Natural killer cell treated with Interleukin-12 subunit alpha and Interleukin-12 subunit beta and Interleukin-15 and Interleukin-18, amount 100 ng/mL, for 72 hours (primary cell): Measurements from ENCODE around the gene DPH3. TPM values are rescaled to one million over a fixed set of nuclear protein-coding genes. Genes with fewer than 3 reads are reported as not detected.
A peak's percentile ranks its signal among the peaks of the same experiment; 100 is the strongest.

Experiments used
- ATAC-seq, 2 donors: fragments of 150-1000 bp; cut with Tn5 transposase in 1 of 2; sonication (Bioruptor Pico), chemical (Tn5 transposase) in 1 of 2; 2 replicates each; pipeline ENCODE4 v1.10.0; 2021
- DNase-seq: peaks from one replicate; pipeline ENCODE4 v3.0.0; 2022; ENCODE audit warnings: low spot score
- H3K27ac Mint-ChIP-seq, 2 donors: 1 replicate in 1 of 2; 2 replicates in 1 of 2; pipeline ENCODE4 v1.8.0; 2022; ENCODE audit warnings: mixed read lengths in 2 of 2, mild to moderate bottlenecking in 1 of 2, moderate library complexity in 1 of 2
- H3K27me3 Mint-ChIP-seq, 2 donors: 1 replicate in 1 of 2; 2 replicates in 1 of 2; pipeline ENCODE4 v1.8.0; 2022; ENCODE audit warnings: mixed read lengths in 2 of 2
- H3K36me3 Mint-ChIP-seq: one replicate; pipeline ENCODE4 v1.8.0; 2022; ENCODE audit warnings: mixed read lengths
- H3K4me1 Mint-ChIP-seq, 2 donors: 1 replicate in 1 of 2; 2 replicates in 1 of 2; pipeline ENCODE4 v1.8.0; 2022; ENCODE audit warnings: low read depth in 2 of 2, mixed read lengths in 2 of 2, mild to moderate bottlenecking in 1 of 2
- H3K4me3 Mint-ChIP-seq: one replicate; pipeline ENCODE4 v1.8.0; 2022; ENCODE audit warnings: mixed read lengths
- H3K9me3 Mint-ChIP-seq: 2 replicates; pipeline ENCODE4 v1.8.0; 2022; ENCODE audit warnings: mixed read lengths
- total RNA-seq, 2 donors: library from RNA; stranded (reverse); gene quantifications; one replicate each; pipeline ENCODE4 v1.2.3, GENCODE V29; 2022

The DPH3 gene
- total RNA-seq, 2 donors from 2014 or later, result 24.4 to 25.7 TPM

DNA sequence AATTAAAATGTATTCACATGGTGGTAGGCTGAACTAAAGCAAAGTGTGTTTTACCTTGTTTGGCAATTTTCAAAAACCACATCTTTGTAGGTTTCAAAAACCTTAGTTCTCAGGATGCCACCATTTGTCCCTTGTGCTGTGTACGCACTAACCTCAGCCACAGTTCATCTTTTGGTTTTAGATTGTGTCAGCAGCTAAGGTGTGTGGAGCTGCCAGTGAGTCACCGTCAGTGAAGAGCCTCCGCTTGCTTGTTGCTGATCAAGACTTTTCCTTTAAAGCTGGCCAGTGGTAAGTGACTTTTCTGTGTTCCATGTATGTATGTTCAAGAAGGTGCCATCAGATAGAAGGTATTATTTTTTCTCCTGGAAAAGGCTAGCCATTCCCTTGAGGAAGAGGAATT, 21.4 kb upstream of the DPH3 start:
- ATAC-seq (peak; percentile 95 to 96), DNase-seq (peak; percentile 77)
- Mint-ChIP-seq H3K4me1 (peaks cover 60 to 72% of the 10 kb centered on the region in 2 donors), H3K27me3 (no peaks in the 10 kb centered on the region), H3K9me3 (no peaks in the 10 kb centered on the region), H3K4me3 (peak overlapping the region; percentile 85), H3K36me3 (peaks cover 23% of the 10 kb centered on the region), H3K27ac (peak overlapping the region; percentile 89 to 90)

- Mint-ChIP-seq H3K4me3 (peak overlapping the region; percentile 53), H3K36me3 (peaks cover 23% of the 10 kb centered on the region), H3K9me3 (no peaks in the 10 kb centered on the region), H3K27ac (peak overlapping the region; percentile 89 to 90), H3K27me3 (no peaks in the 10 kb centered on the region), H3K4me1 (peaks cover 46 to 57% of the 10 kb centered on the region in 2 donors)
- ATAC-seq (no peak), DNase-seq (no peak)
Measured at GRCh38 chr3:16284633-16285032, 19.9 kb upstream of the DPH3 start.

DNA sequence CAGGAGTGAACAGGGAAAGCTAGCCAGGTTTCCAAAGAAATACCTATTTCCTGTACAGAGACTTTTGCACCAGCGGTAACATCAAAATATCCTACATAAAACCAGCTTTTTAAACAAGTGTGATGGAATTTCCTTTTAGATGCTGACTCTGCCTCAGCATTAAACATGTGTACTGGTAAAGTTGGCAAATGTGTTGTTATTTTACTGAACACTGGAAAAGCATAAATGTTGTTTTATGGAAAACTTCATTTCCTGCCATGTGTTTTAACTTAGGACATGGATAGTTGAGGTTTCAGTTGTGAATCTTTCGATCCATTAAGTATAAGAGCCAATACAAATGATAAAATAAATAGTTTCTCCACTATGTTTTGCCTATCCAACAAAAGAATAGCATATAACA, 15.9 kb upstream of the DPH3 start:
- no peak for ATAC-seq

GRCh38 chr3:16279010-16279801, 14.5 kb upstream of the DPH3 start:
- H3K9me3 Mint-ChIP-seq, result no peaks in the 10 kb centered on the region
- H3K27ac Mint-ChIP-seq, result no peak overlapping the region
- no peak overlapping the region for H3K4me3 Mint-ChIP-seq
- H3K27me3 Mint-ChIP-seq, result no peaks in the 10 kb centered on the region
- H3K4me1 Mint-ChIP-seq, result peaks cover 4 to 5% of the 10 kb centered on the region in 2 donors
- no peak for DNase-seq
- no peak for ATAC-seq
- H3K36me3 Mint-ChIP-seq, result peaks cover 22% of the 10 kb centered on the region

More for the DNA sequence above, 15.9 kb upstream of the DPH3 start:
- Mint-ChIP-seq H3K9me3 (no peaks in the 10 kb centered on the region), H3K27me3 (no peaks in the 10 kb centered on the region), H3K4me3 (no peak overlapping the region), H3K4me1 (peaks cover 12 to 17% of the 10 kb centered on the region in 2 donors), H3K36me3 (peaks cover 28% of the 10 kb centered on the region), H3K27ac (no peak overlapping the region)
- DNase-seq, result no peak

- no peaks in the 10 kb centered on the region for H3K4me1 Mint-ChIP-seq
- H3K4me3 Mint-ChIP-seq, result no peak overlapping the region
- H3K27me3 Mint-ChIP-seq, result no peaks in the 10 kb centered on the region
Measured at GRCh38 chr3:16277471-16277870, 12.7 kb upstream of the DPH3 start.

DNA sequence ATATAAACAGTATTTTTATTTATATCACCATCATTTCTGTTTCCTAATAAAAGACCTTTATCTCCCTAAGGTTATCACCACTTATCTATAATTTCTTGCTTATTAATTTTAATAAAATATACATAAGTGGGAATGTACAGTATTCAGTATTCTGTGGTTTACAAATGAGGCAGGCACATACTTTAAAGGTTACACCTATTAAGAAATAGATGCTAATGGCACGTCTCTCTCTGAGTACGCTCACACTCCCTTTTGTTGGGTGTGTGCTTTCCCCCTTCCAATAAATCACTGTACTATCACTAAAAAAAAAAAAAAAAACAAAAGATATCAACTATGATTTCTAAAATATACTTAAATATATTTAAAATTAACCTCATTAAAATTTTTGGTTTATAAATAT, 9.1 kb upstream of the DPH3 start:
- ATAC-seq (no peak), DNase-seq (no peak)
- H3K27ac Mint-ChIP-seq, result no peak overlapping the region
- H3K4me3 Mint-ChIP-seq, result no peak overlapping the region
- peaks cover 12% of the 10 kb centered on the region for H3K36me3 Mint-ChIP-seq
- no peaks in the 10 kb centered on the region for H3K9me3 Mint-ChIP-seq
- no peaks in the 10 kb centered on the region for H3K27me3 Mint-ChIP-seq
- no peaks in the 10 kb centered on the region for H3K4me1 Mint-ChIP-seq

More at GRCh38 chr3:16277471-16277870, 12.7 kb upstream of the DPH3 start:
- H3K9me3 Mint-ChIP-seq, result no peaks in the 10 kb centered on the region
- ATAC-seq, result no peak
- H3K27ac Mint-ChIP-seq, result peak overlapping the region in 1 of 2 donors; percentile 19
- H3K36me3 Mint-ChIP-seq, result peaks cover 10% of the 10 kb centered on the region
- no peak for DNase-seq

DNA sequence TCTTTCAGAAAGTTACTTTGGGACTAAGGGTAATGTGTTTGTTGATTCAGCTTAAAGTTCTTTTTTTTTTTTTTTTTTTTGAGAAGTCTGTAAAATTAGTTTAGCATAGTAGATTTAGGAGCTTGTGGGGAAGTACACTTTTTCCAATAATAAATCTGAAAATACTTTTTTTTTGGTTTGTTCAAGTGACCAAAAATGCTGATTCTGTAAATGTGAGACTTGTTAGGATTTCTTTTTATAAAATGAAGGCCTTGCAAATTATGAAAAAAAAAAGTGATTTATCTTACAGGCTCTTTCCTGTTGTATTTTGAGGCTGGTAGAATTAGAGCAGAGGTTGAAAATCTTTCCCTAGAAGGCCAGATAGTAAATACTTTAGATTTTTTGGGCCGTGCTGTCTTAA, 7.8 kb upstream of the DPH3 start:
- Mint-ChIP-seq H3K9me3 (no peaks in the 10 kb centered on the region), H3K4me1 (no peaks in the 10 kb centered on the region), H3K27me3 (no peaks in the 10 kb centered on the region), H3K4me3 (no peak overlapping the region), H3K27ac (no peak overlapping the region), H3K36me3 (peaks cover 10% of the 10 kb centered on the region)
- DNase-seq, result no peak
- no peak for ATAC-seq

- Mint-ChIP-seq H3K27ac (no peak overlapping the region), H3K4me3 (no peak overlapping the region), H3K27me3 (no peaks in the 10 kb centered on the region), H3K36me3 (peaks cover 7% of the 10 kb centered on the region), H3K4me1 (peaks cover 8 to 10% of the 10 kb centered on the region in 2 donors), H3K9me3 (no peaks in the 10 kb centered on the region)
- no peak for ATAC-seq
- DNase-seq, result no peak
Measured at GRCh38 chr3:16270855-16271254, 6.1 kb upstream of the DPH3 start.

GRCh38 chr3:16266714-16267113, 2.0 kb upstream of the DPH3 start:
- ATAC-seq, result no peak
- H3K4me1 Mint-ChIP-seq, result peaks cover 21 to 22% of the 10 kb centered on the region in 2 donors

DNA sequence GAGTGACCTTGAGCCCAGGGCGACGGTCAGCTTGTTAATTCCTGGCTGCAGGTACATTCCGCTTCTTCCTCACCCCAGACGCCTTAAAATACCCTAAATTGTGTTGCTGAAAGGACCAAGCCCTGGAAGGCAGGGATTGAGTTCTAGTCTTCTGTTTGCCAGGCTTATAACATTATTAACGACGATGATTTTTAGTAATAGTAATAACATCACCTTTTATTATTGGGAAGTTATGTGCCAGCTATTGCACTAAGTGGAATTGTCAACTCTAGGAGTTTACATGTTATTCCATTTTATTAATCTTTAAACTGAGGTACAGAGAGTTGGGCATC, 678 bp upstream of the DPH3 start:
- no peaks in the 10 kb centered on the region for H3K27me3 Mint-ChIP-seq
- peaks cover 21 to 22% of the 10 kb centered on the region in 2 donors for H3K4me1 Mint-ChIP-seq
- H3K4me3 Mint-ChIP-seq, result peak overlapping the region; percentile 95
- DNase-seq (no peak), ATAC-seq (no peak)
- no peaks in the 10 kb centered on the region for H3K36me3 Mint-ChIP-seq
- H3K27ac Mint-ChIP-seq, result peak overlapping the region; percentile 89 to 98
- no peaks in the 10 kb centered on the region for H3K9me3 Mint-ChIP-seq

More at GRCh38 chr3:16266714-16267113, 2.0 kb upstream of the DPH3 start:
- peak overlapping the region; percentile 52 for H3K4me3 Mint-ChIP-seq
- no peaks in the 10 kb centered on the region for H3K9me3 Mint-ChIP-seq
- H3K27me3 Mint-ChIP-seq, result no peaks in the 10 kb centered on the region
- DNase-seq, result no peak
- peak overlapping the region in 1 of 2 donors; percentile 22 for H3K27ac Mint-ChIP-seq
- H3K36me3 Mint-ChIP-seq, result peaks cover 1% of the 10 kb centered on the region

DNA sequence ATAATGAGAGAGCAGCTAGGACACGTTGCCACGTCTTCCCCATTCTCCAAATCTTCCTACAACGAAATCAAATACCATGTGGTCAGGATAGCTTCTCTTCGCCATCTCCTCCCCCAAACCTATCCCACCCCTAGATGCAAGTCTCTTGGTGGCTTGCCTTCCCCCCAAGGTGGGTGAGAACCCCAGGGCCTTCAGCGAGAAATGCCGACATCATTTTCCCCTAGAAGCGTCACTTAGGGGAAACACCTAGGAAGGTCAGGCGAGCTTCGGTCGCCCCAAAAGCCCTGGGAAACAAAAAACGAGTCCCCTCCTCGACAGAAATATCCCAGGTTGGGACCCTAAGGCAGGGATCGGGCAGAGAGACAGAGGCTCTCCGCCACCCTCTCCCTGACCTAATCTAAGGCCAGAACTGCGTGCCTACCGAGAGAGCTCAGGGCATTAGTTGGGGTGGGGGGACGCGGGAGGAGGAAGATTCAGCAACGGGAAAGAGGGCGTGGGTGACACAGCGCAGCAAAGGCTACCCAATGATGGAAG, 502 bp downstream of the DPH3 start:
- no peaks in the 10 kb centered on the region for H3K9me3 Mint-ChIP-seq
- peak overlapping the region; percentile 89 to 98 for H3K27ac Mint-ChIP-seq
- H3K4me1 Mint-ChIP-seq, result peaks cover 21 to 26% of the 10 kb centered on the region in 2 donors
- no peaks in the 10 kb centered on the region for H3K27me3 Mint-ChIP-seq
- DNase-seq (no peak), ATAC-seq (peak in 1 of 2 donors; percentile 85)
- peaks cover 7% of the 10 kb centered on the region for H3K36me3 Mint-ChIP-seq
- peak overlapping the region; percentile 95 for H3K4me3 Mint-ChIP-seq

- Mint-ChIP-seq H3K27ac (no peak overlapping the region), H3K4me1 (peaks cover 19 to 22% of the 10 kb centered on the region in 2 donors), H3K27me3 (no peaks in the 10 kb centered on the region), H3K9me3 (no peaks in the 10 kb centered on the region), H3K36me3 (peaks cover 9% of the 10 kb centered on the region), H3K4me3 (no peak overlapping the region)
- ATAC-seq (no peak), DNase-seq (no peak)
Measured at GRCh38 chr3:16262174-16262573, 2.6 kb downstream of the DPH3 start.

- DNase-seq (no peak), ATAC-seq (no peak)
- no peaks in the 10 kb centered on the region for H3K27me3 Mint-ChIP-seq
- peaks cover 12 to 16% of the 10 kb centered on the region in 2 donors for H3K4me1 Mint-ChIP-seq
- H3K4me3 Mint-ChIP-seq, result no peak overlapping the region
- H3K27ac Mint-ChIP-seq, result no peak overlapping the region
- H3K36me3 Mint-ChIP-seq, result peaks cover 12% of the 10 kb centered on the region
- no peaks in the 10 kb centered on the region for H3K9me3 Mint-ChIP-seq
Measured at GRCh38 chr3:16260046-16260445, 4.7 kb downstream of the DPH3 start.

- H3K27ac Mint-ChIP-seq, result no peak overlapping the region
- DNase-seq, result no peak
- no peaks in the 10 kb centered on the region for H3K27me3 Mint-ChIP-seq
- peaks cover 9 to 23% of the 10 kb centered on the region in 2 donors for H3K4me1 Mint-ChIP-seq
- no peak for ATAC-seq
- no peaks in the 10 kb centered on the region for H3K9me3 Mint-ChIP-seq
- H3K4me3 Mint-ChIP-seq, result no peak overlapping the region
- H3K36me3 Mint-ChIP-seq, result peaks cover 12% of the 10 kb centered on the region
Measured at GRCh38 chr3:16258866-16259265, 5.9 kb downstream of the DPH3 start.
